ENCODE data around the gene SINHCAF. TPM values are rescaled to one million over a fixed set of nuclear protein-coding genes. Genes with fewer than 3 reads are reported as not detected.

Gene SINHCAF
- total RNA-seq, 1 experiment from 2014 or later, result 68.8 TPM

DNA sequence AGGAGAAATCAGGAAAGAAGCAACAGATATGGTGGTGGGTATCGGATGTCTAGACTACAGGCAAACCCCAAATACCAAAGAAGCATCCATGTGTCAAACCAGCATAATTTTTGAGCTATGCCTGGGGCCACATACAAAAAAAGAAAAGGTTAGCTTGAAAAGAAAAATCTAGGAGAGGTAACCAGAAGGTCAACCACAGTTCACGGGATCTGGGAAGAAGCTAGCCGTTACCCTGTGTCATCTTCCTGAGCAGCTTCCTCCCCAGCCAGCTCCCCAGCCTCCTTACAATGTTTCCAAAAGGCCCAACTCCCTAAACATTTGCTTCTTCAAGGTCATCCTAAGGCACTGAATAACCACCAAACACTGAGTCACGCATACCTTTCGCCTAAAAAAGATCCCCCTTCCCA is 3.1 kb downstream of the SINHCAF start:
- intact Hi-C loops (cut with micrococcal nuclease; ENCODE audit: unreplicated experiment) (no loop called here), in situ Hi-C loops (cut with HindIII; ENCODE audit: low pct_unique_long_range_greater_than_20kb, low sequenced_read_pairs) (no loop called here)
- Histone ChIP-seq H3K36me3 (ENCODE audit: control insufficient read depth, insufficient read depth, low read length) (no peaks in the 10 kb centered on the region; the same call in 1 of the 2 replicates), H3K27me3 (ENCODE audit: control insufficient read depth, insufficient read depth, low read length) (0 out of 2 replicates have a peak, but pooled peaks cover 5% of the 10 kb centered on the region), H3K27ac (ENCODE audit: low read length) (peak overlapping the region; percentile 98), H3K4me1 (ENCODE audit: control insufficient read depth, insufficient read depth, low read length) (peaks cover 59% of the 10 kb centered on the region), H3K4me3 (ENCODE audit: low read depth in 2 of 2, low read length in 2 of 2) (peak overlapping the region; percentile 87 to 93), H3K9me3 (ENCODE audit: control insufficient read depth, insufficient read depth, low read depth, low read length) (no peaks in the 10 kb centered on the region)
- ChIA-PET POLR2A (interaction anchor here (0.6 to 1.1 kb wide), 3 partner anchors 10 to 347 kb away, joined by 3 to 5 read pairs (median 3); no protein-coding TSS in a partner anchor), CTCF (interaction anchor here (1.1 kb wide), 1 partner anchor 51 kb away, joined by 3 read pairs; no protein-coding TSS in a partner anchor)
- ATAC-seq (no peak), DNase-seq (ENCODE audit: low read depth, low spot score) (no peak)
- BruUV-seq (replicated peaks), result no TSS peak
- TF ChIP-seq, protein P1, sequence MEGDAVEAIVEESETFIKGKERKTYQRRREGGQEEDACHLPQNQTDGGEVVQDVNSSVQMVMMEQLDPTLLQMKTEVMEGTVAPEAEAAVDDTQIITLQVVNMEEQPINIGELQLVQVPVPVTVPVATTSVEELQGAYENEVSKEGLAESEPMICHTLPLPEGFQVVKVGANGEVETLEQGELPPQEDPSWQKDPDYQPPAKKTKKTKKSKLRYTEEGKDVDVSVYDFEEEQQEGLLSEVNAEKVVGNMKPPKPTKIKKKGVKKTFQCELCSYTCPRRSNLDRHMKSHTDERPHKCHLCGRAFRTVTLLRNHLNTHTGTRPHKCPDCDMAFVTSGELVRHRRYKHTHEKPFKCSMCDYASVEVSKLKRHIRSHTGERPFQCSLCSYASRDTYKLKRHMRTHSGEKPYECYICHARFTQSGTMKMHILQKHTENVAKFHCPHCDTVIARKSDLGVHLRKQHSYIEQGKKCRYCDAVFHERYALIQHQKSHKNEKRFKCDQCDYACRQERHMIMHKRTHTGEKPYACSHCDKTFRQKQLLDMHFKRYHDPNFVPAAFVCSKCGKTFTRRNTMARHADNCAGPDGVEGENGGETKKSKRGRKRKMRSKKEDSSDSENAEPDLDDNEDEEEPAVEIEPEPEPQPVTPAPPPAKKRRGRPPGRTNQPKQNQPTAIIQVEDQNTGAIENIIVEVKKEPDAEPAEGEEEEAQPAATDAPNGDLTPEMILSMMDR (IDR thresholded peaks at IDR 0.05), result no peak
- TF ChIP-seq TCF7L2 (IDR thresholded peaks at IDR 0.05; ENCODE audit: low read depth, low read length) (no peak), POLR2AphosphoS5 (IDR thresholded peaks at IDR 0.05; ENCODE audit: low read depth, low read length) (no peak)
- TF ChIP-seq, protein P2, sequence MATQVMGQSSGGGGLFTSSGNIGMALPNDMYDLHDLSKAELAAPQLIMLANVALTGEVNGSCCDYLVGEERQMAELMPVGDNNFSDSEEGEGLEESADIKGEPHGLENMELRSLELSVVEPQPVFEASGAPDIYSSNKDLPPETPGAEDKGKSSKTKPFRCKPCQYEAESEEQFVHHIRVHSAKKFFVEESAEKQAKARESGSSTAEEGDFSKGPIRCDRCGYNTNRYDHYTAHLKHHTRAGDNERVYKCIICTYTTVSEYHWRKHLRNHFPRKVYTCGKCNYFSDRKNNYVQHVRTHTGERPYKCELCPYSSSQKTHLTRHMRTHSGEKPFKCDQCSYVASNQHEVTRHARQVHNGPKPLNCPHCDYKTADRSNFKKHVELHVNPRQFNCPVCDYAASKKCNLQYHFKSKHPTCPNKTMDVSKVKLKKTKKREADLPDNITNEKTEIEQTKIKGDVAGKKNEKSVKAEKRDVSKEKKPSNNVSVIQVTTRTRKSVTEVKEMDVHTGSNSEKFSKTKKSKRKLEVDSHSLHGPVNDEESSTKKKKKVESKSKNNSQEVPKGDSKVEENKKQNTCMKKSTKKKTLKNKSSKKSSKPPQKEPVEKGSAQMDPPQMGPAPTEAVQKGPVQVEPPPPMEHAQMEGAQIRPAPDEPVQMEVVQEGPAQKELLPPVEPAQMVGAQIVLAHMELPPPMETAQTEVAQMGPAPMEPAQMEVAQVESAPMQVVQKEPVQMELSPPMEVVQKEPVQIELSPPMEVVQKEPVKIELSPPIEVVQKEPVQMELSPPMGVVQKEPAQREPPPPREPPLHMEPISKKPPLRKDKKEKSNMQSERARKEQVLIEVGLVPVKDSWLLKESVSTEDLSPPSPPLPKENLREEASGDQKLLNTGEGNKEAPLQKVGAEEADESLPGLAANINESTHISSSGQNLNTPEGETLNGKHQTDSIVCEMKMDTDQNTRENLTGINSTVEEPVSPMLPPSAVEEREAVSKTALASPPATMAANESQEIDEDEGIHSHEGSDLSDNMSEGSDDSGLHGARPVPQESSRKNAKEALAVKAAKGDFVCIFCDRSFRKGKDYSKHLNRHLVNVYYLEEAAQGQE (IDR thresholded peaks at IDR 0.05; ENCODE audit: insufficient read depth in 1 of 2, low read depth in 2 of 2, low read length in 1 of 2), result no peak

DNA sequence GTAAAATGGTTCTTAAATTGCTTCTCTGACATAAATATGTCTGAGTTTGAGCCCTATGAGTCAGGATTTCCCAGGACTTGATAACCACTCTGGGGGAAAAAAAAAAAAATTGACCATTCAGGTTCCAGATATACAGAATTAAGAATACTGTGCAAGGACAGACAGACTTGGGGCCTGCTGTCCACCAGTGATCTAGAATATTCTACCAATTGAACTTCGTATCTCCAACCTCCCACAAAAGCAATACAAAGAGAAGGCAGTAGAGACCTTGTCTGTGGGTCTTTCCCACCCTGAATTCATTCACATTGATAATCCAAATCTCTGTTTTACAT is 4.1 kb downstream of the SINHCAF start:
- Histone ChIP-seq H3K4me3 (ENCODE audit: low read depth in 2 of 2, low read length in 2 of 2) (no peak overlapping the region), H3K9me3 (ENCODE audit: control insufficient read depth, insufficient read depth, low read depth, low read length) (no peaks in the 10 kb centered on the region), H3K27me3 (ENCODE audit: control insufficient read depth, insufficient read depth, low read length) (0 out of 2 replicates have a peak, but pooled peaks cover under 1% of the 10 kb centered on the region), H3K27ac (ENCODE audit: low read length) (peak overlapping the region; percentile 98), H3K36me3 (ENCODE audit: control insufficient read depth, insufficient read depth, low read length) (no peaks in the 10 kb centered on the region; the same call in 1 of the 2 replicates), H3K4me1 (ENCODE audit: control insufficient read depth, insufficient read depth, low read length) (peaks cover 61% of the 10 kb centered on the region)
- POLR2A ChIA-PET, result no interaction called here
- DNase-seq (ENCODE audit: low read depth, low spot score) (no peak), ATAC-seq (no peak)
- CTCF ChIA-PET, result no interaction called here
- in situ Hi-C loops (cut with HindIII; ENCODE audit: low pct_unique_long_range_greater_than_20kb, low sequenced_read_pairs), result no loop called here
- TF ChIP-seq SIN3A (IDR thresholded peaks at IDR 0.05; ENCODE audit: borderline replicate concordance, insufficient read depth, low read depth, low read length) (no peak), POLR2AphosphoS5 (IDR thresholded peaks at IDR 0.05; ENCODE audit: low read depth, low read length) (no peak), TCF7L2 (IDR thresholded peaks at IDR 0.05; ENCODE audit: low read depth, low read length) (no peak)
- TF ChIP-seq, protein P1 (IDR thresholded peaks at IDR 0.05), result no peak
- TF ChIP-seq, protein P2 (IDR thresholded peaks at IDR 0.05; ENCODE audit: insufficient read depth in 1 of 2, low read depth in 2 of 2, low read length in 1 of 2), result no peak
- no TSS peak for BruUV-seq (replicated peaks)
- intact Hi-C loops (cut with micrococcal nuclease; ENCODE audit: unreplicated experiment), result no loop called here

All from Panc1 (cell line).